Suppressor macrophage treated with lipopolysaccharide for 4 hours (primary cell): Measurements from ENCODE around the gene SLC51B.
A peak's percentile ranks its signal among the peaks of the same experiment; 100 is the strongest.
"Not testable (repeated sequence)": the region's sequence is repeated elsewhere in the genome, so short reads cannot be mapped to it uniquely, and the experiment has no call there.

Experiments used
- DNase-seq: peaks from one replicate; pipeline ENCODE4 v3.0.0-alpha.2; 2020

SLC51B gene

DNA sequence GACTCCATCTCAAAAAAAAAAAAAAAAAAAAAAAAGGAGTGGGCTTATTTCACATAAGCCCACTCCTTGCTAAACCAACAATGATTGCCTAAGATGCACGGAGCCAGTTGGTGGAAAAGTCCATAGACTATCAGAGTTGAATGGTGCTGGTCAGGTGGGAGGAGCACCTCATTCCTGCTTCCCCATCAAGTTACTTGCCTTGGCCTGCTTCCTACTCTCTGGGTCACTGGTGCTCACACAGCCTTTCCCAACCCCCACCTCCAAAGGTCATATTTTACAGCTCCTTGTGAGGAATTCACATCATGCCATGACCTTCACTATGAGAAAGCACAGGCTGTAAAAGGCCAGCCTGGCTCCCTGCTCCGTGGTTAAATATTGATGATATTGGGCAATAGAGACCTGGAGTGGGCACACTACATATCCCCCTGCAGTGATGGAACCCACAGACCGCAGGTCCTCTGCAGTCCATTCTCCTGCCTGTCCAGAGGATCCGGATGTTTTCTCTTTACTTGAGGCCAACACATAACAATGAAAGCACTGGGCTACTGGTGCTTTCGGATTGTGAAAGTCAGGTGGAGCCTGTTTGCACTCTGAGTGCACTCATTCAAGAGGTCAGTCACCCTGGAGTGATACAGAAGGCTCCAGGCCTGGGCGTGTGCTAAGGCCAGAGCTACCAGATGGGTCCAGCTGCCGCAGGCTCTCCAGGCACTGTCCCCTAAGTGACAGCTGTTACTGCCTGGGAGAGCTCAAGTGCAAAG, at the start of gene SLC51B:
Gene SLC51B (plus strand): TSS at position 664 of the 758 bp plus-strand sequence. CDS start 4,618 bp downstream, outside the sequence.
- peak; percentile 24 for DNase-seq

DNA sequence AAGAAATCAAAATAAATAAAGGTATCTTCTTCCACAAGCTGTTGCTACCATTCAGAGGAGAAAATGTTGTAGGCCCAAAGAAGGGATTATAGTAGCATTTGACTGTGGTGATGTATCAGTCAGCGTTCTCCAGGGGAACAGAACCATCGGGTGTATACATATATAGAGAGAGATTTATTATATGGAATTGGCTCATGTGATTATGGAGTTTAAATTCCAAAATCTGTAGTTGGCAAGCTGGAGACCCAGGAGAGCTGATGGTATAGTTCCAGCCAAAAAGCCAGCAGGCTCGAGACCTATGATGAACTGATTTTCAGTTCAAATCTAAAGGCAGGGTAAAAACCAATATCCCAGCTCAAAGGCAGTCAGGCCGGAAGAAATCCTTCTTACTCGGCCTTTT, 48.1 kb upstream of the SLC51B start:
- DNase-seq, result no peak

DNA sequence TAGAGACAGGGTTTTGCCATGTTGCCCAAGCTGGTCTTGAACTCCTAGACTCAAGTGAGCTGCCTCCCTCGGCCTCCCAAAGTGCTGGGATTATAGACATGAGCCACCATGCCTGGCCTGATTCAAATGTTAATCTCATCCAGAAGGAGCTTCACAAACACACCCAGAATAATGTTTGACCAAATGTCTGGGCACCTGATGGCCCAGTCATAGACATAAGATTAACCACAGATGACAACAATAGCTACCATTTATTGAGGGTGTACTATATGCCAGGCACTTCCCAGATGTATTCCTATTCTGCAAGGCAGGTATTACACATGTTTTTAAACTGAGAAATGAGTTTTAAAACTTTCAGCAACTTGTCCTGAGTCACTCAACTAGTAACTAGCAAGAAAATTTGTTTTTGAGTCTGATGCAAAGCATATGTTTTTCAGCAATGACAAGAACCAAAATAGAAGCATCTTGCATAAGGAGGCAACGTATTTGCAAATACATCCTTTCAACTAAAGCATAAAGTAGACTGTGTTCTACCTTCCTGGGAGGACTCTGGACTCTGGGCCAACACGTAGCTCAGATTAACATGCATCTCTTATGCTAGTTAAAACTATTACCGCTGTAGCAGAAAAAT, 47.3 kb upstream of the SLC51B start:
- DNase-seq, result no peak

DNA sequence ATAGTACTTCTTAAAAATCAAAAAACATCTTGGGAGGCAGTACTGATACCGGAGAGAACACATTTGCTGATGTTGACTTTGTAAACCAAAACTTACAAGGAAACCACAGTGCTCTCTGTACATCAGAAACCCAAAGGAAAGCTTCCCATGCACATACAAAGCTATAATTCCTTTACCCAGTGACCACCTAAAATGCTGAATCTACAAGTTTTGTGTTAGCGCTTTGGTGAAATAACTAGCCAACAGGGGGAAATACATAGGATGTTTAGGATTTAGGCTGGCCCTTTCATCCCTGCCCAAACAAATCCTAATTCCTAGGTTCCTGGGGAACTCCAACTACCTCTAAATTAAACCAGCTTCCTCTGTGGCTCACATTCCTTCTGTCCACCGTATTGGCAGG, 40.2 kb upstream of the SLC51B start:
- no peak for DNase-seq

DNA sequence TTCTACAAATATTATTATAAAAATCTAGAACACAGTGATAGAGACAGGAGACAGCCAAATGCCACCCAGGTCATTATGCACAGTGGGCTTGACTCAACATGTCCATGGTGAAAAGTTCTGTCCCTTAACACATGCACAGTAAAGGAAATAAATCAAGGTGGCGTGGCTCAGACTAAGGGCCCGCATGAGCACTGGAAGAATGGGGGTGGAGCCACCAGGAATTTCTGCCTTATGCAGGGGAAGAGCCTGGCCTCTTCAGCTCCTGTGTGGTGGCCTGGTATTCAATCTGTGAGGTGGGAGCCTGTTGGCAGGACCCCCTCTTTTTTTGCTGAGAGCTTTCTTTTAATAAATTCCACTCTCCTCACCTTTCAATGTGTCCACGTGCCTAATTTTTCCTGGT, 38.3 kb upstream of the SLC51B start:
- no peak for DNase-seq

DNA sequence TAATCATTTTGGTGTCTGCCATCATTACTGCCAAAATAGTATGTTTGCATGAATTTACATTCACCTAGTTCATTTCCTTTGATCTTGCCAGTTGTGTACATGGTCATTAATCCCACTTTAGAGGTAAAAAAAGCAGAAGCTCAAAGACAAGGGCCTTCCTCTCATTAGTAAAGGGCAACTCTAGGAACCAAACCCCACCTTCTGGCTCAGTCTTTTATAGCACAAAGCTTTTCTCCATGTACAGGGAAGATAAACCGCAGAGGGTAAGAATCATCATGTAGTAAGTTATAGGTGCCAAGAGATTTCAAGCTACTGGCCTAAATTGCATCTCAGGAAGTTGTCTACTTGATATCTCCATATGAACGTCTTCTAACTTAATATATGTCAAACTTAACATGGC, 36.2 kb upstream of the SLC51B start:
- DNase-seq, result peak; percentile 30

DNA sequence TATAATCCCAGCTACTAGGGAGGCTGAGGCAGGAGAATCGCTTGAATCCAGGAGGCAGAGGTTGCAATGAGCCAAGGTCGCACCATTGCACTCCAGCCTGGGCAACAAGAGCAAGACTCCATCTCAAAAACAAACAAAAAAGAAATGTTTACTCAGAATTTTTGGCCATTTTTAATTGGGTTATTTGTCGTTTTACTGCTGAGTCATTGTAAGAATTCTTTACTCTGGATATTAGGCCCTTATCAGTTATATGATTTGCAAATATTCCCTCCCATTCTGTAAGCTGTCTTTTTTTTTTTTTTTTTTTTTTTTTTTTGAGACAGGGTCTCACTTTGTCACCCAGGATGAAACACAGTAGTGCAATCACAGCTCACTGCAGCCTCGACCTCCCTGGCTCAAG, 34.0 kb upstream of the SLC51B start:
- DNase-seq, result not testable (repeated sequence)

DNA sequence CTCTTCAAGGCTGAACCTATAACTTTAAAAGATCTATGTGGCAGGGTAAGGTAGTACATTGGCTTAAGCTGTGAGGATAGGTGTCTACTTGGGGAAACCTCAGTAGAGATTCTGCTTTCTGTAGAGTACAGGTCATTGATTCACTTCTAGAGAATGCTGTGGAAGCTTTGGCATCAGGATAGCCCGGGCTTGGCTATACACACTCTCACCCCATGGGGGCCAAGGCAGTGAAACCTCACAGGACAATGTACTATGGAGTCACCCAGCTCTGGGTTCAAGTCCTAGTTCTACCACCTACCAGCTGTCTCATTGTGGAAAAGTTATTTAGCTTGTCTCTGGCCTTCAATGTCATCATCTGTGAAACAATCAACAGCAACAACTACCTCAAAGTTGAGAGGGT, 24.8 kb upstream of the SLC51B start:
- DNase-seq, result no peak

DNA sequence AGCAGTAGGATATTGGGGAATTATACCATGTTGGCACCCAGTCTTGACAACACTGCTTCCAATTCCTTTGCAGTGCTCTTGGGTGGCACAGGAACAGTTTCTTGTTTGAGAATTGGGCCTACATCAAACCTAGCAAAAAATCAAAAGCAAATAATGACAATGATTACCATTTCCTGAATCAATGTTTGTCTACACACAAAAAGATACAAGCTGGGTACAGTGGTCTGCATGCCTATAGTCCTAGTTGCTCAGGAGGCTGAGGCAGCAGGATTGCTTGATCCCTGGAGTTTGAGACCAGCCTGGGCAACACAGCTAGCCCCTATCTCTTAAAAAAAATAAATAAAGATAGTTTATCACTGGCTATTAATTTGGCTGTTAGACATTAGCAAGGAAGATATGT, 23.7 kb upstream of the SLC51B start:
- no peak for DNase-seq

DNA sequence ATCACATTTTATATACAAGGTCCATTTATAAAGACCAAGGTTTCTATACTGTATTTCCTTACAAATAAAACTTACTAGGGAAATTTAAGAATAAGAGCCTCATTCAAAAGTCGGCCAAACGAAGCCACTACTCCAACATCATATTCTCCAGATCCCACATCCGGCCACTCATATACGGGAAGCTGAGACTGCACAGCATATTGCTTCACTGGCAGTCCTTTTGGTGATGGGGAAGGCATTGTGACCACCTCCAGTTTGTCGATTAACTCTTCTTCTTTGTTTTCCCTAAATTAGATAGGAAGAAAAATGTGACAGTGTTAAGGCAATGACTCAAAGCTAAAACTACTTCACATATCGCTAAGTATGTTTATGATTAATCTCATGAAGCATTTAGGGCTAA, 18.4 kb upstream of the SLC51B start:
- DNase-seq, result no peak

DNA sequence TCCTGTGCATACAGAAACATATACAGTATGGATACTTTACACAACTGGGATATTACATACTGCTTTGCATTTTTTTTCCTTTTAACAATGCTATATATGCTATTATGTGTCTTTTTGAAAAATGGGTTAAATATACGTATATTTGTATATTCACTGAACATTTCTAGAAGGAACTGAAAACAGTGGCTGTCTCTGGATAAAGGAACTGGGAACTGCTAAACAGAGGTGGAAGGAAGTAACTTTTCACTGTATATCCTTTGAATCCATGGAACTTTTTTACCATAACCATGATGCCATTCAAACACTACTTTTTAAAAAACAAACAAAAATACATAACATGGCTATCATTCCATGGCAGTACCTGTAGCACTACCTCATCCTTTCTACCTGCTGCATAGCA, 17.6 kb upstream of the SLC51B start:
- peak; percentile 43 for DNase-seq

DNA sequence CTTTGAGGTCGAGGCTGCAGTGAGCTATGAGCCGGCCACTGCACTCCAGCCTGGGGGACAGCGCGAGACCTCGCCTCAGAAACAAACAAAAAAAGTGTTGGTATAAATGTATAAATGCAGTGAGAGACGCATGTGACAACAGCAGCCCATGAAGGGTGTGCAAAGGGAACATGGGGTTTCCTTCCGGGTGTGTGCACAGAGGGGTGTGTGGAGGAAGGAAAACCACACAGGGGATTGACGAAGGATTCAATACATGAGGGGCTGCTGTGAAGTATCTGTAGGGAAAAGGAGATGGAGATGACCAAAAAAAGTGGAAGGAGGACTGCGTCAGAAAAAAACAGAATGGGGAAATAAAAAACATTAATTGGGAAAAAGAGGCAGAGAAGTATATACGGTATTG, 16.8 kb upstream of the SLC51B start:
- no peak for DNase-seq

DNA sequence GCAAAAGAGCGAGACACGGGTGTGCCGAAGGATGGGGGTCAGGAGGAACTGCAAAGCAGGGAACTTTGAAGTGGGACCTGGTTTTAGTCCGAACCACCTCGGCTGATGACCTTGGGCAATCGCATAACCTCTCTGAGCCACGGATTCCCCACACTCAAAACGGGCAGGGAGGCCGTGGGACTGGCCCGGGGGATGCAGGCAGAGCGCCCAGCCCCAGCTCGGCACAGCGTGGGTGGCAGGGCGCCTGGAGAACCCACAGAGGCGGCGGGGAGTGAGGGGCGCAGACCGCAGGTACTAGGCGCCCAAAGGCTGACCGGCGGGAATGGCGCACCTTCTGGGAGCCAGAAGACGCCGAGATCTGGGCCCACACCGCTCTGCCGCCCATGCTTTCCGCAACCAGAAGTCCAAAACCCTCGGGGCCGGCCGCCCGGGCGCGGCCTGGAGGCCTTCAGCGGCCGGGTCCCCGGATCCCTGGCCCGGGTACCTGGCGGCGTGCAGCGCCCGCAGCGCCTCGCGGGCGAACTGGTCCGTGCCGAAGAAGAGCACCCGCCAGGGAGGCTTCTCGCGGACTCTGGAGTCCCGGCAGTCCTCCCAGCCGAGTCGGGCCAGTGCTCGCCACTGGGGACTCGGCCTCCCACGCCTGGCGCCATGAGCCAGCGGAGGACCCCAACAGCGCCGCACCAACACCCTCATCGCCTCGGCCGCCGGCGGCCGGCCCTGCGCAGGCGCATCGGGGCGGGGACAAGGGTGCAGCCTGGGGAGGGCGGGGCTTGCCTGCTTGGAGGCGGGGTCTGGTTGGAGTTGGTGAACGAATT, 16.1 kb upstream of the SLC51B start, which contains the start of gene MTFMT:
Gene MTFMT (minus strand): TSS at position 719 of the 815 bp plus-strand sequence. CDS start 26 bp downstream, at position 693.
- peak; percentile 91 for DNase-seq

DNA sequence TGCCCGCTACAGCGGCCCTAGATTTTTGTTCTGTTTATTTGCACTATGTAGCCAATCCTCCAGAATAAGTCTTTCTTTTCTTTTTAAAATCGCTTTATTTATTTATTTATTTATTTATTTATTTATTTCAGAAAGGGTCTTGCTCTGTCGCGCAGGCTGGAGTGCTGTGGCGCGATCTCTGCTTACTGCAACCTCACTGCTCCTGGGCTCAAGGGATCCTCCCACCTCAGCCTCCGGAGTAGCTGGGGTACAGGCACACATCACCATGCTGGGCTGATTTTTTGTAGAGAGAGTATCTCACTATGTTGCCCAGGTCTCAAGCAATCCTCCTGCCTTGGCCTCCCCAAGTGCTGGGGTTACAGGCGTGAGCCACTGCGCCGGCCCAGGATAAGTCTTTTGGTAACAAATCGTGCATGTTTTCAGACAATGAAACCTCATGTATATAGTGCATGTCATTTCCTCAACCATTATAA, 15.4 kb upstream of the SLC51B start:
- no peak for DNase-seq

DNA sequence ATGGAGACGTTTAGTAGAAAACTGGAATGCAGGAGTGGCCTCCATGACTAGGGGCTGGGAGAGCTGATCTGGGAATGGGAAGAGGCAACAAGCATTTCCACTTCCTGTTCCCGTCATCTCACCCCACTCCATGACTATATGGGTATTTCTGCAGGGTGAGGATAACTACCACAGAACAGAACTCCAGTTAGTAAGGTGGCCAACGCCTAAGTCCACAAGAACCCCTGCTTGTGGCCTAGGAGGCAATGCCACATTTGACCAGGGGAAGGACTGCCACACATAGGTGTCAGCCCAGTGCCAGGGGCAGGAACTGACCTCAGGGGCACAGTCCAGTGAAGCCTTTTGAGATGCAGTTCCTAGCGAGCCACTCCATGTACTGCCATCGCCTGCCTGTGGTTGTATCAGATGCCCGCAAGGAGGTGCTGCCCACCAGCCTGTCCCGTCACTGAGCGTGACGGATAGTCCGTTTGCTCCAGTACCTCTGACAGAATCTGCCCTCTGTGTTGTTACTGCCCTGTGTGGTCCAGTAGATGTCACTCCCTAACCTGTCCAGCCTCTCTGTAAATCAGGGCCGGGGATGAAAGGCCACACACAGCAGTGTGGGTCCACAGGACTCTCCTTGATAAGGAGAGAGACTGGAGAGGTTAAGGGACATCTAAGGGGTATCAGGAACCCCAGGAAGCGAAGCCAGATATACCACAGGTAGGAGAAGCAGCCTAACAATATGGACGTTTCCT, 12.2 kb upstream of the SLC51B start:
- DNase-seq, result peak; percentile 71

DNA sequence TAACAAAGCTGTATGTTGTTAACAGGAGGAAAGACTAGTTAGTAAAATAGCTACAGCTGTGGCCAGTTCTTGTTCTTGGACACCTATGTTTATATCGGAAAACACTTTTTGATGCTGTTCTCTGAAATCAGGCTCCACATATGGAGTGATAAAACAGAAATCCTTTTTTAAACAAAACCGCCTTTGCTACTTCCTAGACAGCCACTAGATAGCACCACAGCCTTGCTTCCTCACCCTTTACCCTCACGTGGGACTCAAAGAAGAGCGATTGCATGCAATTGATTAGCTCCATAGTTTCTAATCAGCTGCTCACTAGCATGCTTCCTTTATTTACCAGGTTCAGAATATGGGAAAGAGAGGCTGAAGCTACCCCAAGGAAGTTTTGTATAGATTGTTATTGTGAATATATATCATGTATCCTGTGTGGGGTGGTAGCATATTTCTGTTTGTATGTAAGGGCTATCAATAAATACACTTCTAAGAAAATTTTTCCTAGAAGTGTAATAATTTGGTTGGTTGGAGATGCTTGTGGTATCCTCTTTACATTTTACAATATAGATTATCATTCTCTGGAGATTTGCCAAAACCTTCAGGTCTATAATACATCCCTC, 11.4 kb upstream of the SLC51B start:
- peak; percentile 58 for DNase-seq

DNA sequence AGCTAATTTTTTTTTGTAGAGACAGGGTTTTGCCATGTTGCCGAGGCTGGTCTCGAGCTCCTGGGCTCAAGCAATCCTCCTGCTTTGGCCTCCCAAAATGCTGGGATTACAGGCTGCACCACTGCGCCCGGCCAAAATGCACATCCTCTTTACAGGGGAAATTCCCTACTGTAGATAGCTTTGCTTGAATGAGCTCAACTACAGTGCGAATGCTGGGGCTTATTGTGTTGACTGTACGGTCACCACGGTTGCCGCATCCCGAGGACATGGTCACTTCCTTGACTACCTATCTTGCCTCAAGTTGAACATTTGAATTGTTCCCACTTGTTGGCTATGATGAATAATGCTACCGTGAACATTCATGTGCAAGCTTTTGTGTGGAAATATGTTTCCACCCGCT, 10.5 kb upstream of the SLC51B start:
- DNase-seq, result no peak

DNA sequence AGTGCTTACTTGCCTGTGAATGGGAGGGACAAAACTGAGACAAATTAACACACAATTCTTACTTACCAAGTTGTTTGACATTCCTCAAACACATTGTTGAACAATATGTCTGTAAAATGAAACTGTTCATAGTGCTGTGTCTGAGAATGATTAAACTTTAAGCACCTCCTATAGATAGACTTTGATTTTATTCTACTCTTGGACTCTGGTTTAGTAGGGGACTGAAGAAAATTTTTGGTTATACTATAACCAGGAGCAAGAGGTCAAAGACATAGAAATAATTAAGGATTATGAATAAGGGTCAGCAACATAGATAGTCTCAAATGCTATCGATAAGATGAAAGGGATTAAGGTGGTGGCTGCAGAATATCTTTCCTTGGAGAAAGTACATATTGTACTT, 7.9 kb upstream of the SLC51B start:
- no peak for DNase-seq

DNA sequence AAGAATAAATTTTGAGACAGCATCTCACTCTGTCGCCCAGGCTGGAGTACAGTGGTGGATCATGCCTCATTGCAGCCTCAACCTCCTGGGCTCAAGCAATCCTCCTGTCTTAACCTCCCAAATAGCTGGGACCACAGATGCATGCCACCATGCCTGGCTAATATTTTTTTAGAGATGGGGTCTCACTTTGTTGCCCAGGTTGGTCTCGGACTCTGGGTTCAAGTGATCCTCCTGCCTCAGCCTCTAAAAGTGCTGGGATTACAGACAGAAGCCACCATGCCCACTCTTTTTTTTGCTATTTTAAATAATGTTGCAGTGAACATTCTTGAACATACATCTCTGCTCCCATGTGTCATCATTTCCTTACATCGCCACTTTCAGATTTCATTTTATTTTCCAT, 6.8 kb upstream of the SLC51B start:
- DNase-seq, result no peak

DNA sequence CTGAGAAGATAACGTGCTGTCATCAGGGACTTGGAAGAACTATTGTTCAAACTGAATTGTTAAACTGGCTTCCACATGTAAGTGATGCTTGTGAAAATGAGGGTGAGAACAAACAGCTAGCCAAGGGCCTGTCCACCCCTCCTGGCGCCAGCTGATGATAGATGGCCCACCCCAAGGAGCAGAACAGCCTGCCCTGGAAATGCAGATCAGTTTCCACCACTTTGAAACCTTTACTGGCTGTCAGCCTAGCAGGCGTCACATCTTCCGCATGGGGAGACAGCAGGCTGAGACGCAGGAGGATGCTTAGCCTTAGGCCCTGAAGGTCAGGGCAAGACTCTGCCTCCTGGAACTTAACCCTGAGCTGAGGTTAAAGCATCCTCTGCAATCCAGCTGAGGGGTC, 6.4 kb upstream of the SLC51B start:
- DNase-seq, result no peak

DNA sequence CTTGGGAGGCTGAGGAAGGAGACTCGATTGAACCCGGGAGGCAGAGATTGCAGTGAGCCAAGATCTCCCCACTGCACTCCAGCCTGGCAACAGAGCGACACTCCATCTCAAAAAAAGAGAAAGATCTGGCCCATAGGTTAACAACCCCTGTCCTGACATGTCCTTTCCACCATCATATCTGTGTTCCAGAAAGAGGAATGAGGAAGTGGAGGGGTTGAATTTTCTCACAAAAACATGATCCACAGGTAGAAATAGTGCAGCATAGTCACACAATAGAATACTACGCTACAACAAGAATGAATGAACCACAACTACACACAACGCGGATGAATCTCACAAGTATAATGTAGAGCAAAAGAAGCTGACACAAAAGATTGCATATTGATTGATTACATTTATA, 4.7 kb upstream of the SLC51B start:
- DNase-seq, result no peak

DNA sequence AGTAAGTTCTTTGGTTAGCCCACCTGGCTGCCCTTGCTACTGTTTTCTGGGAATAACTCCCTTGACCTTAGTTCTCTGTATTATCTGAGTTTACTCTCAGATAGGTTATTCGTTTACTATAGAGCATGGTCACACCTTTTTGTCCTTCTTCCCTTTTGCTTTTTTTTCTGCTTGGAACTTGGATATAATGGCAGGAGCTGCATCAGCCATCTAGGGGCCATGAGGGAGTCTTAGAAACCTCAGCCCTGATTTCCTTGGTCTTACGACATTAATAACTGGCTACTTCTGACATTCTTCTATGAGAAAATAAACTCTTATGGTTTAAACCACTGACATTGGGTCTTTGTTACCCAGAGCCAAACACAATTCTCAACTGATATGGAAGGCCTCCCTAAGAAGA, 3.4 kb upstream of the SLC51B start:
- no peak for DNase-seq
